Limb (tissue), 2 donors: Measurements from ENCODE around the gene UBE2D1.
A peak's percentile ranks its signal among the peaks of the same experiment; 100 is the strongest.
"Not testable (repeated sequence)": the region's sequence is repeated elsewhere in the genome, so short reads cannot be mapped to it uniquely, and the experiment has no call there.

Experiments used
- DNase-seq, 2 donors: peaks; one replicate each; pipeline ENCODE4 v3.0.0-alpha.2; 2016; ENCODE audit errors: extremely low spot score in 2 of 2

Gene UBE2D1

DNA sequence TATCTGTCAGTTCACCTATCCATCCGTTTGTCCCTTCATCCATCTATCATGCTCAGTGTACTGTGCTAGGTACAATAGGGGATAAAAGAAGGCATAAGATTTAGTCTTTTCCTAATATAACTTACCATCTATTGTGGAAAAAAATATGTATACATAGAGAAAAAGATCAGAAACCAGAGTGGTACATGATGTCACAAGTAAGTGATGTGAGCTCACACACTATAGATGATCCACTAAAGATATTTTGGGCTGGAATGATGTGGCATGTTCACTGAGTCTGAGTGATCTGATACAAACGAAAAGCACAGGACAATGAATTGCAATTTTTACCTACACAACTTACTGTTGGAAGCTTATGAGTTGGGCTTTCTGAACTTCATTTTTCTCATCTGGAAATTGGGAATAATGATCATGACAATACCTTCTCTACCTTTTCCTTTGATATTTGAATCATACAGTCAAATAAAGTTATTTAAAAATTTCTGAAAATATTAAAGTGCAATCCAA is 47.7 kb downstream of the UBE2D1 start:
- no peak for DNase-seq

DNA sequence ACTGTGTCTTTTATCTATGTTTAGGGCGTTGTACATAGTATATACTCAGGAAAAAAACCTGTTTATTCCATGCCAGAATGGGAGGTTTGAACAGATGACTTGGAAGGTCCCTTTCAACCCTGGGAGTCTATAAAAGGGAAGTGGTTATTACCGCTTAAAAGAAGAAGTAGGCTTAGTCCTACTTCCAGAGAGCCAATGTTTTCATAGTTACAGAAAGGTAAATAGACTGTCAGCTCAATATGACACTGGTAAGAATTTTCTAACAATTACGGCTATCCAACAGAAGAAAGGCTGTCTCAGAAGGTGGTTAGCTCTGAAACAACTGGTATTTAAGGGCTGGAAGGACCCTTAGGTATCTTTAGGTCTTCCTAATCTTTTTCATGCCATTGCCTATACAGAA is 49.3 kb downstream of the UBE2D1 start:
- no peak for DNase-seq

DNA sequence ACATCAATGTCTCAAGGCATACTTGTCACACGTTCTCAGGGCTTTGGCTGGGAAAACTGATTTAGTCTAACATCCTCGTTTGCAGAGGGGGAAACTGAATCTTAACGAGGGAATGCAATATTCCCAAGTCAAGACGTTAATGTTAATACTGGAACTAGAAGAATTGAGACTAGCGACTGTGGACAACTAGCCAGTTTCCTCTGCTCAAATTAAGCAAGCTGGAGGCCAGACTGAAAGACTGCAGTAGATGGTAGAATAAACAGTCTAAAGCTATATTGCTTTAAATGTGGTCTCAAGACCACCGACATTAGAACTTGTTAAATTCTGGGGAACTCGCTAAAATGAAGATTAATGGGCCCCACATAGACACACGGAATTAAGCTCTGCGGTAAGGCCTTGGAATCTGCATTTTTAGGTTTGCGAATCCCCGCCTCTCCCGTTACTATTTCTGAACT is 49.8 kb downstream of the UBE2D1 start:
- DNase-seq = no peak

GRCh38 chr10:58384999-58385783 is 50.4 kb downstream of the UBE2D1 start, which contains the start of gene TFAM:
Gene TFAM, plus strand, starts transcription at chr10:58385410. Its CDS starts 138 bp downstream, at chr10:58385548.
- peak; percentile 93 to 99 for DNase-seq

- no peak for DNase-seq
These were observed 50.9 kb downstream of the UBE2D1 start for GRCh38 chr10:58385784-58386112.

GRCh38 chr10:58389024-58389423 is 54.2 kb downstream of the UBE2D1 start:
- no peak for DNase-seq

- no peak for DNase-seq
These were observed 58.5 kb downstream of the UBE2D1 start for GRCh38 chr10:58393317-58393716.

GRCh38 chr10:58394471-58394870 is 59.7 kb downstream of the UBE2D1 start:
- no peak for DNase-seq

GRCh38 chr10:58396057-58396456 is 61.3 kb downstream of the UBE2D1 start:
- no peak for DNase-seq

DNA sequence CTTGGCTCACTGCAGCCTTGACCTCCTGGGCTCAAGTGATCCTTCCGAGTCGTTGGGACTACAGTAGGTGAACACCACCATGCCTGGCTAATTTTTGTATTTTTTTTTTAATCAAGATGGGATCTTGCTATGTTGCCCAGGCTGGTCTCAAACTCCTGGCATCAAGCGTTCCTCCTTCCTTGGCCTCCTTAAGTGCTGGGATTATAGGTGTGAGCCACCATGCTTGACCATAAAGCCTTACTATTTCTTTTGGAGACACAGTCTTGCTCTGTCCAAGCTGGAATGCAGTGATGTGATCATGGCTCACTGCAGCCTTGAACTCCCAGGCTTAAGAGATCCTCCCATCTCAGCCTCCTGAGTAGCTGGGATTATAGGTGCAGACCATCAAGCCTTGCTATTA is 63.0 kb downstream of the UBE2D1 start:
- DNase-seq = no peak

DNA sequence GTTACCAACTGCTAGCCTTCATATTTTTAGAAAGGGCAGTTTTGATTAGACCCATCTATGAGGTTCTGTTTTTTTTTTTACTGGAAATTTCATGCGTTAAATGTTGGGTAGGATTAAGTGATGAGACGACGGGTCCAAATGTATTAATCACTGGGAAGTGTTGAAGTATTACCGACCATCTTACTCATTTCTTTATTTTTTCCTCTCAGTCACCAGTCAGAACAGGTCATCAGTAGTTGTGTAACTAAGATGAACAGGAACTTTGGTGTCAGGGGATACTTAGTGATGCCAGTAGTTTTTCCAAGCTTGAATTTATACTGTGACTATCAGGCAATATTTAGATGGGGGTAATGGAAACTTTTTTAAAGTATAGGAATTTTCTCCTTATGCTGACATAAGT is 64.6 kb downstream of the UBE2D1 start:
- no peak for DNase-seq

GRCh38 chr10:58400609-58401008 is 65.8 kb downstream of the UBE2D1 start:
- no peak for DNase-seq

GRCh38 chr10:58404001-58404400 is 69.2 kb downstream of the UBE2D1 start:
- DNase-seq = no peak

DNA sequence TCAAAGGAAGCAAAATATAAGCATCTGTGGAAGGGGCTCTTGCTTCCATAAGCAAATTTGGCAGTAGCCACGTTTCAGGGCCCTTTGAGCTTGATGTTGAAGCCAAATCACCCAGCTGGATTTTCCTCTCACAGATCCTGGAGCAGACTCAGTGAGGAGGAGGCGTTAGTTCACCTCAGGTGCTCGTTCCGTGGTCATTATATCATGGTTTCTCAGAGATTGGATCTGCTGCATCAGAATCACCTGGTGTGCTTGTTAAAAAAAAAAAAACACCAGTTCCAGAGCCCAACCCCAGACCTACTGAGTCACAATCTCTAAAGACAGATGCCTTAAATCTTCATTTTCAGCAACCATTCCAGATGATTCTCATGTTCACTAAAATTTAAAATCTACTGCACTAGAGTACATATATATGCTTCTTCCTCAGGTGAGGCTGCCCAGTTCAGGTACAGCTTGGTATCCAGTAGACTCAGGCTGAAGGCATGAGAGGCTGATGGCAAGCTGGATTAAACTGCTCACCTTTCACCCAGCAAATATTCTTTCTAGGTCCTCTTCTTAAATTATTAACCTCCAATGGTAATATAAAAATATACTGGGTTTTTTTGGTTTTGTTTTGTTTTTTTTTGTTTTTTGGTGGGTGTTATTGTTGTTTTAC is 75.3 kb downstream of the UBE2D1 start:
- no peak for DNase-seq

DNA sequence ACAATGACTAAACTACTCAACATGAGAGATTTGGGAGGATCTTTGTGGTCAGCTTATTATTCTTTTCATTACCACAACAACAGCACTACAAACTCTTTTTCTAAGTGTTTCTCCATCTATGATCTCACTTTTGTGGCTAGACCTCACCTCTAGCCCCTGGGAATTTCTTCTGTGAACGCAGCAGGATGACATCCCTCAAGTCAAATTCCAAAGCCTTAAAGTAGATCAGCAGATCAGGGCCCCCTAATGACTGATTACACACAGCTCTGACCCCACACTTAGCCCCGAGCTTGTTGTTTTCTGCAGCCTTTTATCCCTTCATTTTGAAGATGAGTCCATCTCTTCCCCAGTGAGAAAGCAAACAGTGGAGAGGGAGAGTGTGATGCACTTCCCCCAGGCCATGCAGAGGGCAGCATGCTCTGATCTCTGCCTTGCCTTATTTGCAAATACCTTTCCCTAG is 77.7 kb downstream of the UBE2D1 start:
- no peak for DNase-seq

GRCh38 chr10:58414270-58415041 is 79.7 kb downstream of the UBE2D1 start:
- peak; percentile 52 to 72 for DNase-seq

GRCh38 chr10:58415757-58416156 is 81.0 kb downstream of the UBE2D1 start:
- no peak for DNase-seq

DNA sequence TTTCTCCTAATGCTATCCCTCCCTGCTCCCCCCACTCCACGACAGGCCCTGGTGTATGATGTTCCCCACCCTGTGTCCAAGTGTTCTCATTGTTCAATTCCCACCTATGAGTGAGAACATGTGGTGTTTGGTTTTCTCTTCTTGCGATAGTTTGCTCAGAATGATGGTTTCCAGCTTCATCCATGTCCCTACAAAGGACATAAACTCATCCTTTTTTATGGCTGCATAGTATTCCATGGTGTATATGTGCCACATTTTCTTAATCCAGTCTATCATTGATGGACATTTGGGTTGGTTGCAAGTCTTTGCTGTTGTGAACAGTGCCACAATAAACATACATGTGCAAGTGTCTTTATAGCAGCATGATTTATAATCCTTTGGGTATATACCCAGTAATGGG is 83.1 kb downstream of the UBE2D1 start:
- DNase-seq = not testable (repeated sequence)
